ENCODE data around the gene ABHD17C.

GRCh38 chr15:80750575-80750974 lies 55.5 kb downstream of the ABHD17C start:
- TF ChIP-seq CTCF (IDR thresholded peaks at IDR 0.05) (no peak), POLR2A (IDR thresholded peaks at IDR 0.05) (no peak)
